Left lung (tissue), 10 donors: ENCODE results near the gene MICALL2. TPM values are rescaled to one million over a fixed set of nuclear protein-coding genes. Genes with fewer than 3 reads are reported as not detected.

ENCODE experiments used
- ATAC-seq: fragments of 200-7000 bp; cut with Tn5 transposase; one replicate; pipeline ENCODE4 v1.9.1; 2020; ENCODE audit warnings: moderate library complexity
- DNase-seq, 4 donors: peaks; one replicate each; pipeline ENCODE4 v3.0.0-alpha.2; 2013 to 2020
- H3K27ac ChIP-seq, 2 donors: fragments of 200-600 bp; sonication (generic) in 1 of 2; one replicate each; pipeline versions ENCODE4 v1.5.0 to v1.8.0; 2020 to 2021
- H3K27me3 ChIP-seq, 2 donors: fragments of 200-600 bp; sonication (generic) in 1 of 2; one replicate each; pipeline versions ENCODE4 v1.5.0 to v1.8.0; 2020 to 2021
- H3K36me3 ChIP-seq, 2 donors: fragments of 200-600 bp; sonication (generic) in 1 of 2; one replicate each; pipeline versions ENCODE4 v1.5.0 to v1.8.0; 2020 to 2021
- H3K4me1 ChIP-seq, 2 donors: fragments of 200-600 bp; one replicate each; pipeline ENCODE4 v1.8.0; 2021
- H3K4me3 ChIP-seq, 2 donors: fragments of 200-600 bp; sonication (generic) in 1 of 2; one replicate each; pipeline versions ENCODE4 v1.5.0 to v1.8.0; 2020 to 2021; ENCODE audit warnings: mild to moderate bottlenecking in 1 of 2
- H3K9me3 ChIP-seq, 2 donors: fragments of 200-600 bp; sonication (generic) in 1 of 2; one replicate each; pipeline versions ENCODE4 v1.5.0 to v1.8.0; 2020 to 2021
- intact Hi-C, 2 donors: fragments of 100-400 bp; cut with DNase I; formaldehyde crosslinking; loops; one replicate each; pipeline versions ENCODE4 v1.11.2 to v1.14.2; 2022
- polyA plus RNA-seq, 6 donors: library from polyadenylated mRNA; unstranded; fragments of 120-200 nt; gene quantifications; one replicate each; pipeline ENCODE4 v1.2.1, GENCODE V29; 2013; ENCODE audit not compliant: insufficient read length in 6 of 6
- total RNA-seq, 2 donors: library from RNA; stranded (reverse); fragmentation: NEBNext Ultra II Directional; extraction: Animal tissue kit (Norgen Biotek cat#: 25700); gene quantifications; one replicate each; pipeline ENCODE4 v1.2.1, GENCODE V29; 2021
- TF ChIP-seq, protein P1 (sequence below), 2 donors: fragments of 200-600 bp; sonication (generic) in 1 of 2; IDR thresholded peaks; one replicate each; pipeline versions ENCODE4 v1.5.0 to v1.8.0; 2021; ENCODE audit warnings: antibody characterized with exemption in 2 of 2
- donor health status: DM: no; HTN: yes; CAD: no.
- donor health status: DM: no; HTN: no; CAD: no.

MICALL2 gene
- total and polyA plus RNA-seq, 8 donors: 7.9 to 40.1 (median 14.8) TPM

DNA sequence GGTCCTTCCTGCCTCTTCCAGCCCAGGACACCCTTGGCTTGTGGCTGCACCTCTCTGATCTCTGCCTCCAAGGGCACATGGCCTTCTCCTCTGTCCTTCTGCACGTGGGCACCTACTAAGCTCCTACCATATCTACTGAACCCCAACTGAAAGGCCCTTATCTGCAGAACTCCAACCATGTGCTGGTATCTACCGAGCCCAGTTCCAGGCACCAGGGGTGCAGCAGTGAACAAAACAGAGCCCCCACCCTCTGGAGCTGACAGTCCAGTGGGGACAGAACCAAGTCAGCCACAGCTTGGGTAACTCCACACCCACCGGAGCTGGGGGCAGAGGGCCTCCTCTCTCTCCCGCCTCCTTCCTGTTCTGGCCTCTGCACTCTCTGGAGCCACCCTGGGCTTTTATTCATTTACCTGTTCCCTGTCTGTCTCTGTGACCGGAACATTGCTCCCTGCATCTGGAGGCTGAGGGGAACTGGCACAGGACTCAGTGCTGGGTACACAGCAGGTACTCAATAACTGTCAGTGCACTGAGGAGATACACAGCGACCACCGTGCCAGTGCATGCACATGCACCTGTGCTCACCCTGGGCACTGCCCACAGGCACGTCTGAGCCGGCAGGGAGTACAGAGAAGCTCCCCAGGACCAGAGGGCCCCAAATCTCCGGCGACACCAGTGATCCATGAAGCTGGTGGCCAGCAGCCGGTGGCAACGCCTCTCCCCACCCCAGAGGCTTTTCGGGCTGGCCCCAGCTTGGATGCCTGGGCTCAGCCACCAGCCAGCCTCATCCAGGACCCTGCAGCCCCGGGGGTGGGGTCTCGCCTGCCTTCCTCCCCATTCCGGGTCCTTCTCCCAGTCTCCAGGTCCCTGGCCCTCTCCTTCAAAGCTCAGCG lies 2.0 kb downstream of the MICALL2 start:
- DNase-seq: no peak
- no peaks in the 10 kb centered on the region for H3K27me3 ChIP-seq
- intact Hi-C loops: no loop called here
- H3K4me3 ChIP-seq: peak overlapping the region; percentile 67 to 82
- no peaks in the 10 kb centered on the region for H3K36me3 ChIP-seq
- peaks cover 31 to 73% of the 10 kb centered on the region in 2 donors for H3K4me1 ChIP-seq
- TF ChIP-seq, protein P1, sequence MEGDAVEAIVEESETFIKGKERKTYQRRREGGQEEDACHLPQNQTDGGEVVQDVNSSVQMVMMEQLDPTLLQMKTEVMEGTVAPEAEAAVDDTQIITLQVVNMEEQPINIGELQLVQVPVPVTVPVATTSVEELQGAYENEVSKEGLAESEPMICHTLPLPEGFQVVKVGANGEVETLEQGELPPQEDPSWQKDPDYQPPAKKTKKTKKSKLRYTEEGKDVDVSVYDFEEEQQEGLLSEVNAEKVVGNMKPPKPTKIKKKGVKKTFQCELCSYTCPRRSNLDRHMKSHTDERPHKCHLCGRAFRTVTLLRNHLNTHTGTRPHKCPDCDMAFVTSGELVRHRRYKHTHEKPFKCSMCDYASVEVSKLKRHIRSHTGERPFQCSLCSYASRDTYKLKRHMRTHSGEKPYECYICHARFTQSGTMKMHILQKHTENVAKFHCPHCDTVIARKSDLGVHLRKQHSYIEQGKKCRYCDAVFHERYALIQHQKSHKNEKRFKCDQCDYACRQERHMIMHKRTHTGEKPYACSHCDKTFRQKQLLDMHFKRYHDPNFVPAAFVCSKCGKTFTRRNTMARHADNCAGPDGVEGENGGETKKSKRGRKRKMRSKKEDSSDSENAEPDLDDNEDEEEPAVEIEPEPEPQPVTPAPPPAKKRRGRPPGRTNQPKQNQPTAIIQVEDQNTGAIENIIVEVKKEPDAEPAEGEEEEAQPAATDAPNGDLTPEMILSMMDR (IDR thresholded peaks at IDR 0.05): no peak
- H3K27ac ChIP-seq: no peak overlapping the region
- ATAC-seq: no peak
- H3K9me3 ChIP-seq: no peaks in the 10 kb centered on the region

DNA sequence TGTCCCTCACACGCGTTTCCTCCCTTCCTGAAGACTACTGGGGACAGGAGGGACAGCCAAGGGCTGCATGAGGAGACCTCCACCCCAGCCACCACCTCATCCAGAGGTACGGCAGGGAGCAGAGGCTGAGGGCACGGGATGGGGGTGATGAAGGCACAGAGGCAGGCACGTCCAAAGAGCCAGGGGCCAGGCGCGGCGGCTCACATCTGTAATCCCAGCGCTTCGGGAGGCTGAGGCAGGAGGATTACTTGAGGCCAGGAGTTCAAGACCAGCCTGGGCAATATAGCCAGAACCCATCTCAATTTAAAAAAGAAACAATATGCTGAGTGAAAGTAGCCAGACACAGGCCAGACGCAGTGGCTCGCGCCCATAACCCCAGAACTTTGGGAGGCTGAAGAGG lies 3.3 kb downstream of the MICALL2 start:
- DNase-seq (no peak), ATAC-seq (no peak)
- peaks cover 31 to 61% of the 10 kb centered on the region in 2 donors for H3K4me1 ChIP-seq
- TF ChIP-seq, protein P1 (IDR thresholded peaks at IDR 0.05): no peak
- H3K27me3 ChIP-seq: no peaks in the 10 kb centered on the region
- intact Hi-C loops: no loop called here
- H3K4me3 ChIP-seq: no peak overlapping the region
- H3K36me3 ChIP-seq: no peaks in the 10 kb centered on the region
- no peaks in the 10 kb centered on the region for H3K9me3 ChIP-seq
- H3K27ac ChIP-seq: peak overlapping the region in 1 of 2 donors; percentile 58

DNA sequence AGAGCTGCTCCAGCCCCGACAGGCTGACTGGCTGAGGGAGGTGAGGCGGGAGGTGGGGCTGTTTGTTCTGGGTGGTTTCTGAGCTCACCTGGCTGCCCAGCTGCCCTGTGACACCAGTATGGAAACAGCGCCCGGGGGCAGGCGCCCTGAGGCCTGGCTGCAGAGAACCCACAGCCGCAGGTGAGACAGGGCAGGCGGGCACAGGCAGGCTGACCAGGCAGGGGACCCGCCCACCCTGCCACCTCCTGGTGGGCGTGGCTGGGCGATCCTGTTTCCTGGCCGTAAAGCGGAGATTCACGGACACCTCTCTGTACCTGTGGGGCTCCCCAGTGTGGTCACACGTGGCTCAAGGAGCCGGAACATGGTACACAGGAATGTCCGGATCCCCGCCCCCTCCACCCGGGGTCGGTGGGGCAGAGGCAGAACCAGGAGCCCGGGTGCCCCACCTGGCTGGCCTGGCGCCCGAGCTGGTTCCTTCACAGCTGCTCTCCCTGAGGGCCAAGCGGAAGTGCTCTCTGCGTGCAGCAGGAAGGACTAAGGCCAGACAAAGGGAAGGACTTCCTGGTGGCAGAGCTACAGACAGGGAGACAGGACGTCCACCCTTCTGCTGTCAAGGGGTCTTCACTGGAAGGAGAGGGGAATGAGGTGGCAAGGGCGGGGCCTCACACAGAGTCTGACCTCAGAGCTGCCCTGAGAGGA lies 3.9 kb downstream of the MICALL2 start:
- peak; percentile 60 for ATAC-seq
- H3K27ac ChIP-seq: peak overlapping the region; percentile 58 to 72
- DNase-seq: peak in 3 of 4 donors; percentile 72 to 92 (median 82)
- intact Hi-C loops: no loop called here
- TF ChIP-seq, protein P1 (IDR thresholded peaks at IDR 0.05): no peak
- H3K4me3 ChIP-seq: peak overlapping the region in 1 of 2 donors; percentile 21
- no peaks in the 10 kb centered on the region for H3K27me3 ChIP-seq
- no peaks in the 10 kb centered on the region for H3K9me3 ChIP-seq
- H3K4me1 ChIP-seq: peaks cover 27 to 56% of the 10 kb centered on the region in 2 donors
- peaks cover 0 to 5% of the 10 kb centered on the region in 2 donors for H3K36me3 ChIP-seq

DNA sequence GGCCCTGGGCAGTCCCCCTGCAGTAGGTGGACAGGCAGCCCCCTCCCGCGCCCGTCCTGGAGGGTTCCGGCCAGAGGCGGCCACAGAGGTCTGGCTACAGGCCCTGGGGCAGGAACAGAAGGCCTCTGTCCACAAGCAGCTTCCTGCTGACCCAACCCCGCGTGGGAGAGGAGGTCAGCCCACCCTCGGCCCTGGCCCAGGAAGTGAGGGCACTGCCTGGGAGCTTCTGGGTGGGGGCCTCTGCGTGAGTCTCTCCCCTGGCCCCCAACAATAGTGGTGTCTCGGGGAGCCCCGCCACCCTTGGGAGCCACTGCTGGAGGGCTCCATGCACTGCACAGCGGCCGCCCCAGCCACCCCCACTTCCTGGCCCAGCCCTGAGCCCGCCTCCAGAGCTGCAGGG lies 4.7 kb downstream of the MICALL2 start:
- H3K4me3 ChIP-seq: peak overlapping the region; percentile 15 to 21
- TF ChIP-seq, protein P1 (IDR thresholded peaks at IDR 0.05): no peak
- H3K36me3 ChIP-seq: peaks cover 0 to 14% of the 10 kb centered on the region in 2 donors
- DNase-seq (no peak), ATAC-seq (no peak)
- H3K4me1 ChIP-seq: peaks cover 24 to 49% of the 10 kb centered on the region in 2 donors
- peak overlapping the region; percentile 58 to 72 for H3K27ac ChIP-seq
- no peaks in the 10 kb centered on the region for H3K27me3 ChIP-seq
- intact Hi-C loops: no loop called here
- no peaks in the 10 kb centered on the region for H3K9me3 ChIP-seq

DNA sequence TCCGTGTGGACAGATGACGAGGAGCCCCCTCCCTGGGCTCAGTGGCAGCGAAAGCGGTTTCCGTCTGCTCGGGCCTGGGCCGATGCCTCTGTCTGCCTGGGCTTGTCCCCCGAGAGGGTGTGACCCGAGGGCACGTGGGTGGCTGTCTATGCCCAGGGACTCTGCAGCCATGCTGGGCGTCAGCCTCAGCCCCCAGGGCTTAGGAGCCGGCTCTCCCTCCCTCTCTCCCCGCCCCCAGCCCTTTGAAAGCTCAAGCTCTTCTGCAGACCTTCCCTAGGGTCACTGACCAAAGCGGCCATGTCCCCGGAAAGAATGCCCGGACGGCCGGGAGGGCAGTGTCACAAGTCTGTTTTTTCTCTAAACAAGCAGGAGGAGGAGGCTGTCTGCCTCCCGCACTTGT lies 7.1 kb downstream of the MICALL2 start:
- TF ChIP-seq, protein P1 (IDR thresholded peaks at IDR 0.05): no peak
- H3K4me1 ChIP-seq: peaks cover 15 to 32% of the 10 kb centered on the region in 2 donors
- peaks cover 0 to 27% of the 10 kb centered on the region in 2 donors for H3K36me3 ChIP-seq
- ATAC-seq (no peak), DNase-seq (no peak)
- no peak overlapping the region for H3K4me3 ChIP-seq
- no peaks in the 10 kb centered on the region for H3K27me3 ChIP-seq
- no peak overlapping the region for H3K27ac ChIP-seq
- H3K9me3 ChIP-seq: no peaks in the 10 kb centered on the region
- intact Hi-C loops: no loop called here
